ENCODE results near the gene CBX8. TPM values are rescaled to one million over a fixed set of nuclear protein-coding genes. Genes with fewer than 3 reads are reported as not detected.

Gene CBX8
- total and polyA plus RNA-seq, 2 of the 13 experiments (the other 11 are each of a cell fraction or from before 2014, with no cell fraction given): 0.34 to 12.6 TPM

DNA sequence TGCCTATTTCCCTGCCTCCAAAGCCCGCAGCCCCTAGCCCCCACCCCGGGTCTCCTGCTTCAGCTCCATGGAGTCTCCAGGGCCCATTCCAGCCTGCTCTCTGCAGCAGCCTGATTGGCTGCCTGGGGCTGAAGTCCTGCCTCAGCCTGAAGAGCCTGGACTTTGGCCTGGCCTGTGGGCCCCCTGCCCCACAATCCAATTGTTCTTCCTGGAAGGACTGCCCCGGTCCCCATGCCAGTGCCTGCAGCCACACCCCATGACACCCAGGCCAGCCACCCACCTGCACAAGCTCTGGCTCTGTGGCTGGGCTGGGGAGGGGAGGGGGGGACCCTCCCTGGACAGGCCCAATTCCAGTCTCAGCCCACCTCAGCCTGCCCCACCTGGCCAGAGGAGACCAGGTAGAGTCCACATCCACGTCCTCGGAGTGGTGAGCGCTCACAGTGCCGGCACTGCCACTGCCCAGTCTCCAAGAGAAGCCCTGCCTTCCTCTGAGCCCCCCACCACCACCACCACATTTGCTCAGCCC lies 53.9 kb downstream of the CBX8 start (continued):
- TF ChIP-seq, protein P1, sequence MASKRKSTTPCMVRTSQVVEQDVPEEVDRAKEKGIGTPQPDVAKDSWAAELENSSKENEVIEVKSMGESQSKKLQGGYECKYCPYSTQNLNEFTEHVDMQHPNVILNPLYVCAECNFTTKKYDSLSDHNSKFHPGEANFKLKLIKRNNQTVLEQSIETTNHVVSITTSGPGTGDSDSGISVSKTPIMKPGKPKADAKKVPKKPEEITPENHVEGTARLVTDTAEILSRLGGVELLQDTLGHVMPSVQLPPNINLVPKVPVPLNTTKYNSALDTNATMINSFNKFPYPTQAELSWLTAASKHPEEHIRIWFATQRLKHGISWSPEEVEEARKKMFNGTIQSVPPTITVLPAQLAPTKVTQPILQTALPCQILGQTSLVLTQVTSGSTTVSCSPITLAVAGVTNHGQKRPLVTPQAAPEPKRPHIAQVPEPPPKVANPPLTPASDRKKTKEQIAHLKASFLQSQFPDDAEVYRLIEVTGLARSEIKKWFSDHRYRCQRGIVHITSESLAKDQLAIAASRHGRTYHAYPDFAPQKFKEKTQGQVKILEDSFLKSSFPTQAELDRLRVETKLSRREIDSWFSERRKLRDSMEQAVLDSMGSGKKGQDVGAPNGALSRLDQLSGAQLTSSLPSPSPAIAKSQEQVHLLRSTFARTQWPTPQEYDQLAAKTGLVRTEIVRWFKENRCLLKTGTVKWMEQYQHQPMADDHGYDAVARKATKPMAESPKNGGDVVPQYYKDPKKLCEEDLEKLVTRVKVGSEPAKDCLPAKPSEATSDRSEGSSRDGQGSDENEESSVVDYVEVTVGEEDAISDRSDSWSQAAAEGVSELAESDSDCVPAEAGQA (IDR thresholded peaks at IDR 0.05; ENCODE audit: low read depth): 0 out of 2 replicates have a peak, but pooled peaks have one; percentile 16
- TF ChIP-seq, protein P1 (CRISPR knock-in tag; IDR thresholded peaks at IDR 0.05; ENCODE audit: borderline replicate concordance): no peak
- TF ChIP-seq, protein P2, sequence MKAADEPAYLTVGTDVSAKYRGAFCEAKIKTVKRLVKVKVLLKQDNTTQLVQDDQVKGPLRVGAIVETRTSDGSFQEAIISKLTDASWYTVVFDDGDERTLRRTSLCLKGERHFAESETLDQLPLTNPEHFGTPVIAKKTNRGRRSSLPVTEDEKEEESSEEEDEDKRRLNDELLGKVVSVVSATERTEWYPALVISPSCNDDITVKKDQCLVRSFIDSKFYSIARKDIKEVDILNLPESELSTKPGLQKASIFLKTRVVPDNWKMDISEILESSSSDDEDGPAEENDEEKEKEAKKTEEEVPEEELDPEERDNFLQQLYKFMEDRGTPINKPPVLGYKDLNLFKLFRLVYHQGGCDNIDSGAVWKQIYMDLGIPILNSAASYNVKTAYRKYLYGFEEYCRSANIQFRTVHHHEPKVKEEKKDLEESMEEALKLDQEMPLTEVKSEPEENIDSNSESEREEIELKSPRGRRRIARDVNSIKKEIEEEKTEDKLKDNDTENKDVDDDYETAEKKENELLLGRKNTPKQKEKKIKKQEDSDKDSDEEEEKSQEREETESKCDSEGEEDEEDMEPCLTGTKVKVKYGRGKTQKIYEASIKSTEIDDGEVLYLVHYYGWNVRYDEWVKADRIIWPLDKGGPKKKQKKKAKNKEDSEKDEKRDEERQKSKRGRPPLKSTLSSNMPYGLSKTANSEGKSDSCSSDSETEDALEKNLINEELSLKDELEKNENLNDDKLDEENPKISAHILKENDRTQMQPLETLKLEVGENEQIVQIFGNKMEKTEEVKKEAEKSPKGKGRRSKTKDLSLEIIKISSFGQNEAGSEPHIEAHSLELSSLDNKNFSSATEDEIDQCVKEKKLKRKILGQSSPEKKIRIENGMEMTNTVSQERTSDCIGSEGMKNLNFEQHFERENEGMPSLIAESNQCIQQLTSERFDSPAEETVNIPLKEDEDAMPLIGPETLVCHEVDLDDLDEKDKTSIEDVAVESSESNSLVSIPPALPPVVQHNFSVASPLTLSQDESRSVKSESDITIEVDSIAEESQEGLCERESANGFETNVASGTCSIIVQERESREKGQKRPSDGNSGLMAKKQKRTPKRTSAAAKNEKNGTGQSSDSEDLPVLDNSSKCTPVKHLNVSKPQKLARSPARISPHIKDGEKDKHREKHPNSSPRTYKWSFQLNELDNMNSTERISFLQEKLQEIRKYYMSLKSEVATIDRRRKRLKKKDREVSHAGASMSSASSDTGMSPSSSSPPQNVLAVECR (CRISPR knock-in tag; IDR thresholded peaks at IDR 0.05; ENCODE audit: borderline replicate concordance): peak; percentile 75; the same call in 1 of the 2 replicates
- TF ChIP-seq, protein P3, sequence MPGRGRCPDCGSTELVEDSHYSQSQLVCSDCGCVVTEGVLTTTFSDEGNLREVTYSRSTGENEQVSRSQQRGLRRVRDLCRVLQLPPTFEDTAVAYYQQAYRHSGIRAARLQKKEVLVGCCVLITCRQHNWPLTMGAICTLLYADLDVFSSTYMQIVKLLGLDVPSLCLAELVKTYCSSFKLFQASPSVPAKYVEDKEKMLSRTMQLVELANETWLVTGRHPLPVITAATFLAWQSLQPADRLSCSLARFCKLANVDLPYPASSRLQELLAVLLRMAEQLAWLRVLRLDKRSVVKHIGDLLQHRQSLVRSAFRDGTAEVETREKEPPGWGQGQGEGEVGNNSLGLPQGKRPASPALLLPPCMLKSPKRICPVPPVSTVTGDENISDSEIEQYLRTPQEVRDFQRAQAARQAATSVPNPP (CRISPR knock-in tag; IDR thresholded peaks at IDR 0.05): no peak
- TF ChIP-seq SYNCRIP (IDR thresholded peaks at IDR 0.05; ENCODE audit: insufficient read depth, low read depth, low read length) (no peak), BCL6 (CRISPR knock-in tag; IDR thresholded peaks at IDR 0.05) (peak; percentile 95), ZFP41 (CRISPR knock-in tag; IDR thresholded peaks at IDR 0.05; ENCODE audit: borderline replicate concordance) (no peak), EZH2 (conservative IDR thresholded peaks at IDR 0.05; ENCODE audit: low read depth, low read length) (no peak), ZSCAN29 (CRISPR knock-in tag; conservative IDR thresholded peaks at IDR 0.05) (no peak), ARHGAP35 (CRISPR knock-in tag; IDR thresholded peaks at IDR 0.05; ENCODE audit: borderline replicate concordance) (peak; percentile 85; the same call in 1 of the 2 replicates), ZNF251 (CRISPR knock-in tag; IDR thresholded peaks at IDR 0.05) (no peak), TAF15 (IDR thresholded peaks at IDR 0.05; ENCODE audit: low read depth, low read length, poor library complexity, severe bottlenecking) (no peak), SETDB1 (CRISPR knock-in tag; IDR thresholded peaks at IDR 0.05; ENCODE audit: borderline replicate concordance) (no peak)
- TF ChIP-seq, protein P4, sequence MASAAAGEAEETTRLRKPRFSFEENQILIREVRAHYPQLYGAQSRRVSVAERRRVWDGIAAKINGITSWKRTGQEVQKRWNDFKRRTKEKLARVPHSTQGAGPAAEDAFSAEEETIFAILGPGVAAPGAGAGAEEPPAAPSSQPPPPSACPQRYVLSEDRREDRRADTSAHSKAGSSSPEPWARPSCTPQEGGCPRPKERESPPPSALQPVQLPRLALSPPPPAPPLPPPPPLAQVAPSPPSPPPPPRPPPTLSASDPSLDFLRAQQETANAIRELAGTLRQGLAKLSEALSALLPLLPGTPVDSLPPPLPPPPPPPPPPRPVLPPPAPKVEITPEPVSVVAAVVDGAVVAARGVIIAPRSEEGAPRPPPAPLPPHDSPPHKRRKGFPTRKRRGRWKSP (CRISPR knock-in tag; IDR thresholded peaks at IDR 0.05): 0 out of 2 replicates have a peak, but pooled peaks have one; percentile 47
- TF ChIP-seq, protein P5, sequence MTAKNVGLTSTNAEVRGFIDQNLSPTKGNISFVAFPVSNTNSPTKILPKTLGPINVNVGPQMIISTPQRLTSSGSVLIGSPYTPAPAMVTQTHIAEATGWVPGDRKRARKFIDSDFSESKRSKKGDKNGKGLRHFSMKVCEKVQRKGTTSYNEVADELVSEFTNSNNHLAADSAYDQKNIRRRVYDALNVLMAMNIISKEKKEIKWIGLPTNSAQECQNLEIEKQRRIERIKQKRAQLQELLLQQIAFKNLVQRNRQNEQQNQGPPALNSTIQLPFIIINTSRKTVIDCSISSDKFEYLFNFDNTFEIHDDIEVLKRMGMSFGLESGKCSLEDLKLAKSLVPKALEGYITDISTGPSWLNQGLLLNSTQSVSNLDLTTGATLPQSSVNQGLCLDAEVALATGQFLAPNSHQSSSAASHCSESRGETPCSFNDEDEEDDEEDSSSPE (CRISPR knock-in tag; IDR thresholded peaks at IDR 0.05): no peak

Data from HepG2 (cell line).